GM23338 (cell line): ENCODE results near the gene ARPC2. TPM values are rescaled to one million over a fixed set of nuclear protein-coding genes. Genes with fewer than 3 reads are reported as not detected.

Experiments
- ATAC-seq: fragments of 200-7000 bp; cut with Tn5 transposase; 3 replicates; pipeline ENCODE4 v1.9.1; 2020
- DNase-seq: peaks from one replicate; pipeline ENCODE4 v3.0.0-alpha.2; 2015; ENCODE audit warnings: low spot score
- H2AFZ ChIP-seq: fragments of 200-600 bp; sonication (generic); 2 replicates; pipeline ENCODE4 v1.8.0; 2016; ENCODE audit warnings: antibody characterized with exemption, mild to moderate bottlenecking, moderate library complexity
- H3F3A ChIP-seq: fragments of 200-600 bp; sonication (generic); replicated peaks from 2 replicates; pipeline ENCODE4 v1.8.0; 2017; ENCODE audit warnings: antibody characterized with exemption, mixed run types, low read depth
- H3K27ac ChIP-seq: fragments of 200-600 bp; sonication (generic); 2 replicates; pipeline ENCODE4 v1.6.1; 2016; ENCODE audit warnings: low read depth
- H3K27me3 ChIP-seq: fragments of 200-600 bp; sonication (generic); 2 replicates; pipeline ENCODE4 v1.8.0; 2016; ENCODE audit warnings: mild to moderate bottlenecking, mixed run types, moderate library complexity; ENCODE audit not compliant: insufficient read depth
- H3K36me3 ChIP-seq: fragments of 200-600 bp; sonication (generic); 2 replicates; pipeline ENCODE4 v1.8.0; 2016; ENCODE audit warnings: mild to moderate bottlenecking; ENCODE audit not compliant: insufficient read depth
- H3K4me1 ChIP-seq: fragments of 200-600 bp; sonication (generic); 2 replicates; pipeline ENCODE4 v1.8.0; 2016; ENCODE audit warnings: mild to moderate bottlenecking, moderate library complexity; ENCODE audit not compliant: insufficient read depth
- H3K4me2 ChIP-seq: fragments of 200-600 bp; sonication (generic); 2 replicates; pipeline ENCODE4 v1.7.1; 2017; ENCODE audit warnings: mixed run types
- H3K4me3 ChIP-seq: fragments of 200-600 bp; sonication (generic); 2 replicates; pipeline ENCODE4 v1.6.1; 2016; ENCODE audit warnings: mixed run types
- H3K79me2 ChIP-seq: fragments of 200-600 bp; sonication (generic); replicated peaks from 2 replicates; pipeline ENCODE4 v1.8.0; 2017; ENCODE audit warnings: mild to moderate bottlenecking; ENCODE audit not compliant: insufficient read depth
- H3K9me2 ChIP-seq: fragments of 200-600 bp; sonication (generic); 2 replicates; pipeline ENCODE4 v1.8.0; 2017; ENCODE audit not compliant: insufficient read depth
- H4K20me1 ChIP-seq: fragments of 200-600 bp; sonication (generic); replicated peaks from 2 replicates; pipeline ENCODE4 v1.8.0; 2017; ENCODE audit warnings: mild to moderate bottlenecking; ENCODE audit not compliant: insufficient read depth
- H3K27ac Mint-ChIP-seq: 2 replicates; pipeline ENCODE4 v1.8.0; 2020; ENCODE audit warnings: inconsistent platforms, mild to moderate bottlenecking, moderate library complexity, mixed read lengths
- H3K27me3 Mint-ChIP-seq: 3 replicates; pipeline ENCODE4 v1.8.0; 2022; ENCODE audit warnings: low read depth, mild to moderate bottlenecking, moderate library complexity, mixed read lengths, inconsistent platforms; ENCODE audit not compliant: insufficient read depth, poor library complexity
- H3K36me3 Mint-ChIP-seq: 3 replicates; pipeline ENCODE4 v1.8.0; 2021; ENCODE audit warnings: low read depth, mild to moderate bottlenecking, inconsistent platforms, moderate library complexity, mixed read lengths
- H3K4me1 Mint-ChIP-seq: 3 replicates; pipeline ENCODE4 v1.8.0; 2020; ENCODE audit warnings: mild to moderate bottlenecking, inconsistent platforms, mixed read lengths
- H3K4me3 Mint-ChIP-seq: 3 replicates; pipeline ENCODE4 v1.8.0; 2021; ENCODE audit warnings: moderate library complexity, mild to moderate bottlenecking, inconsistent platforms, mixed read lengths
- H3K9me3 Mint-ChIP-seq: 3 replicates; pipeline ENCODE4 v1.8.0; 2020; ENCODE audit warnings: moderate library complexity, mild to moderate bottlenecking, inconsistent platforms, mixed read lengths
- CREB1 ChIP-seq: fragments of 250-450 bp; sonication (Bioruptor Pico); IDR thresholded peaks from 2 replicates; pipeline ENCODE4 v1.5.0; 2020; ENCODE audit warnings: low read depth, mild to moderate bottlenecking, moderate library complexity
- EZH2 ChIP-seq: fragments of 200-600 bp; sonication (generic); IDR thresholded peaks from one replicate; pipeline ENCODE4 v1.8.0; 2017; ENCODE audit warnings: antibody characterized with exemption, mild to moderate bottlenecking, low read depth; ENCODE audit not compliant: unreplicated experiment
- EZH2phosphoT487 ChIP-seq: fragments of 200-600 bp; sonication (generic); IDR thresholded peaks from one replicate; pipeline ENCODE4 v1.8.1; 2018; ENCODE audit warnings: antibody characterized with exemption; ENCODE audit not compliant: unreplicated experiment
- JUNB ChIP-seq: IDR thresholded peaks from one replicate; pipeline ENCODE4 v1.6.1; 2016; ENCODE audit warnings: antibody characterized with exemption; ENCODE audit not compliant: unreplicated experiment
- NANOG ChIP-seq: IDR thresholded peaks from 2 replicates; pipeline ENCODE4 v1.6.1; 2016; ENCODE audit warnings: antibody characterized with exemption, borderline replicate concordance
- POLR2AphosphoS5 ChIP-seq: IDR thresholded peaks from 2 replicates; pipeline ENCODE4 v1.6.1; 2016; ENCODE audit warnings: antibody characterized with exemption, low read depth
- REST ChIP-seq: IDR thresholded peaks from one replicate; pipeline ENCODE4 v1.6.1; 2018; ENCODE audit warnings: antibody characterized with exemption; ENCODE audit not compliant: unreplicated experiment
- STAT1 ChIP-seq: IDR thresholded peaks from one replicate; pipeline ENCODE4 v1.6.1; 2016; ENCODE audit warnings: antibody characterized with exemption; ENCODE audit not compliant: unreplicated experiment
- ZNF114 ChIP-seq: fragments of 250-450 bp; sonication (Bioruptor Pico); IDR thresholded peaks from 2 replicates; pipeline ENCODE4 v1.5.0; 2020; ENCODE audit warnings: mild to moderate bottlenecking, moderate library complexity
- ZNF331 ChIP-seq: fragments of 250-450 bp; sonication (Bioruptor Pico); IDR thresholded peaks from 2 replicates; pipeline ENCODE4 v1.5.0; 2020; ENCODE audit warnings: low read depth, mild to moderate bottlenecking, moderate library complexity
- ZNF462 ChIP-seq: fragments of 250-450 bp; sonication (Bioruptor Pico); IDR thresholded peaks from 2 replicates; pipeline ENCODE4 v1.5.0; 2020; ENCODE audit warnings: mild to moderate bottlenecking, moderate library complexity
- polyA plus RNA-seq: library from polyadenylated mRNA; unstranded; fragments of >200 nt; fragmentation: Nextera tagmentation; extraction: Ambion mirVana; gene quantifications from 2 replicates; pipeline ENCODE4 v1.2.1, GENCODE V29; 2016
- total RNA-seq: library from RNA; depleted of rRNA; stranded (reverse); fragments of >200 nt; shearing (Covaris generic); gene quantifications from 2 replicates; pipeline ENCODE4 v1.2.3, GENCODE V29; 2014

The ARPC2 gene
- total and polyA plus RNA-seq, 2 experiments from 2014 or later = 217 to 271 TPM

GRCh38 chr2:218244665-218245064 is 27.7 kb downstream of the ARPC2 start (continued):
- TF ChIP-seq NANOG (no peak), REST (no peak)

DNA sequence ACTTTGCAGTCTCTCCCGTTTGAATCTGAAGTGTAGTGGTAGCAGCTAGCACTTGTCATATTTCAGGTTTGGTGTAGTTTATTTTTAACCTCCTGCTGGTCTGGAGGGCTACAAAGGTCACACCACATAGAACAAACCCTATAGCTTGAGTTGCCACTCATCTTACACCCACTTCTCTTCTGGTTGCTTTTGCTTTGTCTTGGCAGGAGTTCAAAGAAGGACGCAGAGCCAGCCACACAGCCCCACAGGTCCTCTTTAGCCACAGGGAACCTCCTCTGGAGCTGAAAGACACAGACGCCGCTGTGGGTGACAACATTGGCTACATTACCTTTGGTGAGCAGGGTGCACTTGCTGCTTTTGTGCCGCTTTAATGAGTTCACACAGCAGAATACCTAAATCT is 28.2 kb downstream of the ARPC2 start:
- Mint-ChIP-seq H3K4me1 (no peaks in the 10 kb centered on the region), H3K4me3 (no peak overlapping the region), H3K36me3 (peaks cover 80% of the 10 kb centered on the region), H3K27ac (no peak overlapping the region), H3K27me3 (peaks cover 3% of the 10 kb centered on the region), H3K9me3 (no peaks in the 10 kb centered on the region)
- Histone ChIP-seq H2AFZ (no peak overlapping the region), H3K27ac (no peak overlapping the region), H3K4me3 (no peak overlapping the region), H3K27me3 (no peaks in the 10 kb centered on the region), H3K9me2 (no peaks in the 10 kb centered on the region), H3K36me3 (peaks cover 80% of the 10 kb centered on the region), H3K4me1 (no peaks in the 10 kb centered on the region), H4K20me1 (peaks cover 33% of the 10 kb centered on the region), H3K4me2 (no peak overlapping the region), H3K79me2 (peaks cover 4% of the 10 kb centered on the region; the same call in 1 of the 2 replicates), H3F3A (0 out of 2 replicates have a peak, but pooled peaks cover 4% of the 10 kb centered on the region)
- no peak for ATAC-seq
- DNase-seq = no peak
- no peak for TF ChIP-seq EZH2phosphoT487
- TF ChIP-seq ZNF331 (CRISPR knock-in tag) = no peak
- no peak for TF ChIP-seq NANOG
- TF ChIP-seq CREB1 = no peak
- TF ChIP-seq POLR2AphosphoS5 = no peak
- TF ChIP-seq REST = no peak
- no peak for TF ChIP-seq ZNF114 (CRISPR knock-in tag)
- TF ChIP-seq JUNB = no peak
- no peak for TF ChIP-seq EZH2
- no peak for TF ChIP-seq STAT1
- no peak for TF ChIP-seq ZNF462
